Trophoblast cell (in vitro differentiated cells and primary cell): Measurements from ENCODE around the gene RABL6.
"Not testable (repeated sequence)": the region's sequence is repeated elsewhere in the genome, so short reads cannot be mapped to it uniquely, and the experiment has no call there.

Experiments used
- DNase-seq, 2 donors: peaks; one replicate each; pipeline ENCODE4 v3.0.0-alpha.2; 2016
- H2AFZ ChIP-seq: 2 replicates; pipeline ENCODE4 v1.6.1; 2013; ENCODE audit warnings: low read length, moderate library complexity, mild to moderate bottlenecking; ENCODE audit not compliant: insufficient read depth, poor library complexity
- H2AK5ac ChIP-seq: 2 replicates; pipeline ENCODE4 v1.6.1; 2013; ENCODE audit warnings: mild to moderate bottlenecking, low read length
- H2BK120ac ChIP-seq: 2 replicates; pipeline ENCODE4 v1.6.1; 2013; ENCODE audit warnings: low read length, mild to moderate bottlenecking, moderate library complexity; ENCODE audit not compliant: insufficient read depth, poor library complexity
- H2BK12ac ChIP-seq: 2 replicates; pipeline ENCODE4 v1.6.1; 2013; ENCODE audit warnings: mild to moderate bottlenecking, low read length, moderate library complexity
- H2BK5ac ChIP-seq: 2 replicates; pipeline ENCODE4 v1.6.1; 2013; ENCODE audit warnings: low read length, low read depth, moderate library complexity, mild to moderate bottlenecking; ENCODE audit not compliant: poor library complexity
- H3K14ac ChIP-seq: 2 replicates; pipeline ENCODE4 v1.6.1; 2013; ENCODE audit warnings: mild to moderate bottlenecking, low read length
- H3K18ac ChIP-seq: 2 replicates; pipeline ENCODE4 v1.6.1; 2013; ENCODE audit warnings: mild to moderate bottlenecking, low read length
- H3K23ac ChIP-seq: 2 replicates; pipeline ENCODE4 v1.6.1; 2013; ENCODE audit warnings: low read length
- H3K27ac ChIP-seq: 2 replicates; pipeline ENCODE4 v1.5.1; 2013; ENCODE audit warnings: low read depth, mild to moderate bottlenecking, inconsistent platforms, low read length, moderate library complexity
- H3K27me3 ChIP-seq: 2 replicates; pipeline ENCODE4 v1.6.1; 2013; ENCODE audit warnings: inconsistent platforms, mild to moderate bottlenecking, low read length, moderate library complexity; ENCODE audit not compliant: insufficient read depth
- H3K36me3 ChIP-seq, 2 experiments: 1 replicate in 1 of 2; 2 replicates in 1 of 2; pipeline ENCODE4 v1.6.1; 2013; ENCODE audit warnings: low read length in 2 of 2, mild to moderate bottlenecking in 2 of 2, moderate library complexity in 1 of 2; ENCODE audit not compliant: insufficient read depth in 2 of 2, control insufficient read depth in 1 of 2
- H3K4ac ChIP-seq: 2 replicates; pipeline ENCODE4 v1.6.1; 2013; ENCODE audit warnings: low read depth, mild to moderate bottlenecking, low read length, moderate library complexity
- H3K4me1 ChIP-seq, 2 experiments: 1 replicate in 1 of 2; 2 replicates in 1 of 2; pipeline ENCODE4 v1.6.1; 2013; ENCODE audit warnings: low read length in 2 of 2, mild to moderate bottlenecking in 2 of 2, moderate library complexity in 1 of 2; ENCODE audit not compliant: insufficient read depth in 2 of 2, control insufficient read depth in 1 of 2
- H3K4me2 ChIP-seq: 2 replicates; pipeline ENCODE4 v1.6.1; 2013; ENCODE audit warnings: inconsistent platforms, mild to moderate bottlenecking, low read length, moderate library complexity
- H3K4me3 ChIP-seq: 2 replicates; pipeline ENCODE4 v1.5.1; 2013; ENCODE audit warnings: mild to moderate bottlenecking, low read depth, low read length, inconsistent platforms
- H3K79me1 ChIP-seq: one replicate; pipeline ENCODE4 v1.6.1; 2013; ENCODE audit warnings: low read length
- H3K79me2 ChIP-seq: 2 replicates; pipeline ENCODE4 v1.6.1; 2013; ENCODE audit warnings: low read length, mild to moderate bottlenecking; ENCODE audit not compliant: control insufficient read depth, insufficient read depth, poor library complexity
- H3K9ac ChIP-seq: 2 replicates; pipeline ENCODE4 v1.6.1; 2013; ENCODE audit warnings: mild to moderate bottlenecking, low read length
- H3K9me3 ChIP-seq: 2 replicates; pipeline ENCODE4 v1.6.1; 2013; ENCODE audit warnings: low read depth, mild to moderate bottlenecking, control low read depth, inconsistent platforms, low read length; ENCODE audit not compliant: insufficient read depth
- H4K12ac ChIP-seq: 2 replicates; pipeline ENCODE4 v1.6.1; 2013; ENCODE audit warnings: low read depth, mild to moderate bottlenecking, low read length, moderate library complexity
- H4K8ac ChIP-seq: 2 replicates; pipeline ENCODE4 v1.6.1; 2013; ENCODE audit warnings: low read depth, mild to moderate bottlenecking, low read length, moderate library complexity
- H4K91ac ChIP-seq: one replicate; pipeline ENCODE4 v1.6.1; 2013; ENCODE audit warnings: low read depth, mild to moderate bottlenecking, low read length, moderate library complexity
- WGBS: extraction: QIAGEN DNeasy Blood & Tissue Kit; methylation state at CpG from one replicate; pipeline ENCODE4 v1.1.7; 2013; ENCODE audit warnings: missing lambda C conversion rate; ENCODE audit not compliant: insufficient read length, insufficient coverage; ENCODE audit errors: extremely low coverage; 5-methylcytosine and 5-hydroxymethylcytosine counted together

The RABL6 gene

GRCh38 chr9:136787690-136788400 lies 19.9 kb upstream of the RABL6 start:
- Histone ChIP-seq H3K36me3 (peaks cover 3 to 8% of the 10 kb centered on the region in 2 experiments), H3K27me3 (no peaks in the 10 kb centered on the region), H3K4me1 (peaks cover 10 to 19% of the 10 kb centered on the region in 2 experiments), H2AK5ac (no peak overlapping the region), H3K18ac (no peak overlapping the region), H4K12ac (no peak overlapping the region), H3K9ac (no peak overlapping the region), H3K4me2 (no peak overlapping the region), H2BK5ac (no peak overlapping the region), H4K8ac (no peak overlapping the region), H3K9me3 (no peaks in the 10 kb centered on the region), H2BK12ac (no peak overlapping the region), H3K79me2 (peaks cover 4% of the 10 kb centered on the region), H3K4me3 (no peak overlapping the region), H2BK120ac (no peak overlapping the region), H3K4ac (no peak overlapping the region), H4K91ac (no peak overlapping the region), H3K23ac (no peak overlapping the region), H3K79me1 (peaks cover 7% of the 10 kb centered on the region), H3K27ac (no peak overlapping the region), H2AFZ (no peak overlapping the region), H3K14ac (no peak overlapping the region)
- peak; percentile 19 to 87 for DNase-seq
- no CpG with 5 or more reads among the region's 21 CpGs for WGBS

GRCh38 chr9:136788644-136789522 lies 18.9 kb upstream of the RABL6 start:
- H3K9me3 ChIP-seq, H3K27me3 ChIP-seq, H3K79me1 ChIP-seq, H3K9ac ChIP-seq, H3K23ac ChIP-seq, H3K79me2 ChIP-seq, H4K12ac ChIP-seq, H3K4me2 ChIP-seq, H3K4ac ChIP-seq, H3K4me3 ChIP-seq: not testable (repeated sequence)
- H2AK5ac ChIP-seq, result peak overlapping the region; percentile 5
- peak overlapping the region; percentile 40 for H4K8ac ChIP-seq
- H2BK12ac ChIP-seq, result peak overlapping the region; percentile 42
- H2BK5ac ChIP-seq, result peak overlapping the region; percentile 3
- peak overlapping the region; percentile 5 for H3K14ac ChIP-seq
- H3K27ac ChIP-seq, result peak overlapping the region; percentile 86
- H3K36me3 ChIP-seq, result peaks cover 8 to 13% of the 10 kb centered on the region in 2 experiments
- peak overlapping the region; percentile 52 for H2BK120ac ChIP-seq
- DNase-seq, result peak; percentile 30 to 68
- H3K4me1 ChIP-seq, result peaks cover 15 to 19% of the 10 kb centered on the region in 2 experiments
- no CpG with 5 or more reads among the region's 27 CpGs for WGBS
- peak overlapping the region; percentile 49 for H3K18ac ChIP-seq
- peak overlapping the region; percentile 3 for H2AFZ ChIP-seq
- peak overlapping the region; percentile 79 for H4K91ac ChIP-seq

- Histone ChIP-seq H3K14ac (no peak overlapping the region), H3K4me2 (no peak overlapping the region), H2BK12ac (no peak overlapping the region), H3K27me3 (no peaks in the 10 kb centered on the region), H3K23ac (no peak overlapping the region), H4K8ac (no peak overlapping the region), H2BK120ac (no peak overlapping the region), H3K27ac (peak overlapping the region; percentile 57), H3K79me2 (peaks cover 4% of the 10 kb centered on the region), H4K12ac (no peak overlapping the region), H2AK5ac (no peak overlapping the region), H3K9me3 (peaks cover 2% of the 10 kb centered on the region), H3K18ac (no peak overlapping the region), H3K4me1 (peaks cover 15 to 19% of the 10 kb centered on the region in 2 experiments), H3K4ac (no peak overlapping the region), H3K36me3 (peaks cover 8 to 13% of the 10 kb centered on the region in 2 experiments), H2AFZ (no peak overlapping the region), H2BK5ac (no peak overlapping the region), H4K91ac (no peak overlapping the region), H3K9ac (no peak overlapping the region), H3K79me1 (peaks cover 7% of the 10 kb centered on the region), H3K4me3 (no peak overlapping the region)
- no CpG with 5 or more reads among the region's 3 CpGs for WGBS
- no peak for DNase-seq
These were observed 18.2 kb upstream of the RABL6 start for GRCh38 chr9:136789523-136789937.

DNA sequence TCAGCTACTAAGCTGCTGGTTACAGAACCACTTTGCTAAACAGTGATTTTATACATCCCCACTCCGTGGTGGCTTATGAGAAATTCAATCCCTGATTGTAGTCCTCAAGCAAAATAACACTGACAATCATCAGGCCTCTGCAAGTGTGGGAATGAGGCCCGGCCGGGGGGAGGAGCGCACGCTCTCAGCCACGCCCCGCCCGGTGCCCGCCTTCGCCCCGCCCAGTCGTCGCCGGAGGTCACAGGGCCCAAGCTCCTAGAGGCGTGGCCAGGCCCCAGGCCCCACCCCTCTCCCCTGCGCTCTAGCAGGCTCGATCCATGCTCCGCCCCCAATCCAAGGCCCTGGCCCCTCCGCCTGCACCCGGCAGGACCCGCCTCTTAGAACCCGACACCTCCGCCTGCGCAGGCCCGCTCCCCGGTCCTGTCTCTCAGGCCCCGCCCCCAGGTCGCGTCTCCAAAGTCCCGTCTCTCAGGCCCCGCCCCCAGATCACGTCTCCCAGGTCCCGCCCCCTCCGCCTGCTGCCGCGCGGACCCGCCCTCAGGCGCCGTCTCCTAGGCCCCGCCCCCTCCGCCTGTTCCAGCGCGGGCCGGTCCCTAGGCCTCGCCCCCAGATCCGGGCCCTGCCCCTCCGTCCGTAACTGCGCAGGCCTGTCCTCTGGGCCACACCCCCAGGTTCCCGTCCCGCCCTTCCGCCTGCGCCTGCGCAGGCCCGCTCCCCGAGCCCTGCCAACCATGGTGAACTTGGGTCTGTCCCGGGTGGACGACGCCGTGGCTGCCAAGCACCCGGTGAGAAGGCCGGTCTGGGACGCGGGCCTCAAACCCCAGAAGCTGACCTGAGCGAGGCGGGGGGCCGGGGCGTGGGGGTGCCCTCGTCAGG lies 16.9 kb upstream of the RABL6 start, which contains the start of gene TMEM141:
TSS of gene TMEM141 (plus strand) at position 705 of the 876 bp plus-strand sequence. CDS start at position 732, 27 bp downstream.
- peaks cover 20 to 24% of the 10 kb centered on the region in 2 experiments for H3K4me1 ChIP-seq
- H3K36me3 ChIP-seq, result peaks cover 8 to 13% of the 10 kb centered on the region in 2 experiments
- peaks cover 4% of the 10 kb centered on the region for H3K79me2 ChIP-seq
- peak within 1 kb of the TSS; percentile 71 for H2AK5ac ChIP-seq
- H4K91ac ChIP-seq, result peak within 1 kb of the TSS; percentile 74
- peak within 1 kb of the TSS; percentile 0 for H3K9ac ChIP-seq
- H2BK12ac ChIP-seq, result peak within 1 kb of the TSS; percentile 3
- H3K4me3 ChIP-seq, result peak within 1 kb of the TSS; percentile 70
- peak within 1 kb of the TSS; percentile 78 for H3K14ac ChIP-seq
- peak within 1 kb of the TSS; percentile 44 for H2BK5ac ChIP-seq
- H2BK120ac ChIP-seq, result peak within 1 kb of the TSS; percentile 35
- peaks cover 11% of the 10 kb centered on the region for H3K79me1 ChIP-seq
- H4K8ac ChIP-seq, result peak within 1 kb of the TSS; percentile 89
- H3K4me2 ChIP-seq, result peak within 1 kb of the TSS; percentile 51
- no peaks in the 10 kb centered on the region for H3K27me3 ChIP-seq
- peak within 1 kb of the TSS; percentile 16 for H3K27ac ChIP-seq
- no peak within 1 kb of the TSS for H3K23ac ChIP-seq
- peak within 1 kb of the TSS; percentile 66 for H3K18ac ChIP-seq
- DNase-seq, result peak; percentile 99 to 100
- H3K9me3 ChIP-seq, result peaks cover 2% of the 10 kb centered on the region
- peak within 1 kb of the TSS; percentile 36 for H4K12ac ChIP-seq
- H3K4ac ChIP-seq, result peak within 1 kb of the TSS; percentile 49
- peak within 1 kb of the TSS; percentile 7 for H2AFZ ChIP-seq
- WGBS, result no CpG with 5 or more reads among the region's 70 CpGs
